Liver (tissue), 9 donors: Measurements from ENCODE around the gene COPA. TPM values are rescaled to one million over a fixed set of nuclear protein-coding genes. Genes with fewer than 3 reads are reported as not detected.

Experiments used
- DNase-seq: peaks from one replicate; pipeline ENCODE4 v3.0.0-alpha.2; 2017; ENCODE audit warnings: low spot score
- H3K27ac ChIP-seq, 2 donors: one replicate each; pipeline ENCODE4 v1.7.0; 2013; ENCODE audit warnings: inconsistent platforms in 2 of 2, low read length in 2 of 2, control low read depth in 1 of 2, low read depth in 1 of 2, mild to moderate bottlenecking in 1 of 2
- H3K27me3 ChIP-seq, 4 donors: one replicate each; pipeline versions ENCODE4 v1.6.1 to v1.7.0; 2013; ENCODE audit warnings: low read length in 3 of 4, inconsistent platforms in 1 of 4, mild to moderate bottlenecking in 1 of 4, moderate library complexity in 1 of 4; ENCODE audit not compliant: control insufficient read depth in 4 of 4, insufficient read depth in 4 of 4
- H3K36me3 ChIP-seq, 4 donors: one replicate each; pipeline versions ENCODE4 v1.6.1 to v1.7.0; 2013; ENCODE audit warnings: low read length in 3 of 4, mild to moderate bottlenecking in 3 of 4, low read depth in 1 of 4, moderate library complexity in 1 of 4; ENCODE audit not compliant: control insufficient read depth in 4 of 4, insufficient read depth in 3 of 4
- H3K4me1 ChIP-seq, 4 donors: one replicate each; pipeline versions ENCODE4 v1.6.1 to v1.7.0; 2013; ENCODE audit warnings: low read length in 3 of 4, mild to moderate bottlenecking in 3 of 4, moderate library complexity in 1 of 4; ENCODE audit not compliant: control insufficient read depth in 4 of 4, insufficient read depth in 4 of 4
- H3K4me3 ChIP-seq, 3 donors: one replicate each; pipeline versions ENCODE4 v1.6.1 to v1.7.0; 2013; ENCODE audit warnings: low read length in 3 of 3, control low read depth in 1 of 3, low read depth in 1 of 3, mild to moderate bottlenecking in 1 of 3
- H3K9ac ChIP-seq, 2 donors: one replicate each; pipeline ENCODE4 v1.7.0; 2013; ENCODE audit warnings: low read length in 2 of 2, mild to moderate bottlenecking in 2 of 2, moderate library complexity in 2 of 2, control low read depth in 1 of 2, low read depth in 1 of 2
- H3K9me3 ChIP-seq, 4 donors: one replicate each; pipeline versions ENCODE4 v1.6.1 to v1.7.0; 2013; ENCODE audit warnings: low read length in 3 of 4; ENCODE audit not compliant: control insufficient read depth in 4 of 4
- FOXA1 ChIP-seq: IDR thresholded peaks from 2 replicates; pipeline ENCODE4 v1.6.1; 2016; ENCODE audit warnings: antibody characterized with exemption
- FOXA2 ChIP-seq: IDR thresholded peaks from 2 replicates; pipeline ENCODE4 v1.6.1; 2016; ENCODE audit warnings: antibody characterized with exemption
- HNF4A ChIP-seq, 2 donors: conservative IDR thresholded peaks; 2 replicates each; pipeline ENCODE4 v1.6.1; 2016; ENCODE audit warnings: antibody characterized with exemption in 2 of 2, mild to moderate bottlenecking in 2 of 2
- HNF4G ChIP-seq: IDR thresholded peaks from 2 replicates; pipeline ENCODE4 v1.6.1; 2016; ENCODE audit warnings: antibody characterized with exemption
- JUND ChIP-seq, 2 donors: IDR thresholded peaks; 2 replicates each; pipeline ENCODE4 v1.6.1; 2016; ENCODE audit warnings: antibody characterized with exemption in 2 of 2
- NR2F2 ChIP-seq: IDR thresholded peaks from 2 replicates; pipeline ENCODE4 v1.6.1; 2016; ENCODE audit warnings: antibody characterized with exemption
- RAD21 ChIP-seq, 2 donors: IDR thresholded peaks; 2 replicates each; pipeline ENCODE4 v1.6.1; 2016; ENCODE audit warnings: antibody characterized with exemption in 2 of 2, mild to moderate bottlenecking in 2 of 2
- REST ChIP-seq: IDR thresholded peaks from 2 replicates; pipeline ENCODE4 v1.6.1; 2016; ENCODE audit warnings: antibody characterized with exemption, mild to moderate bottlenecking
- RXRA ChIP-seq, 2 donors: IDR thresholded peaks; 2 replicates each; pipeline ENCODE4 v1.6.1; 2017 to 2018; ENCODE audit warnings: antibody characterized with exemption in 2 of 2, mild to moderate bottlenecking in 1 of 2
- SP1 ChIP-seq: IDR thresholded peaks from 2 replicates; pipeline ENCODE4 v1.6.1; 2018; ENCODE audit warnings: antibody characterized with exemption, mild to moderate bottlenecking
- YY1 ChIP-seq: IDR thresholded peaks from 2 replicates; pipeline ENCODE4 v1.6.1; 2016; ENCODE audit warnings: antibody characterized with exemption, mild to moderate bottlenecking
- ZBTB33 ChIP-seq: IDR thresholded peaks from 2 replicates; pipeline ENCODE4 v1.6.1; 2016; ENCODE audit warnings: antibody characterized with exemption
- WGBS: extraction: QIAGEN DNeasy Blood & Tissue Kit; methylation state at CpG from one replicate; pipeline ENCODE4 v1.1.7; 2013; 5-methylcytosine and 5-hydroxymethylcytosine counted together
- polyA plus RNA-seq, 2 donors: library from polyadenylated mRNA; stranded (reverse) in 1 of 2; unstranded in 1 of 2; fragments of 200-250 nt in 1 of 2; fragments of >200 nt in 1 of 2; fragmentation: Nextera tagmentation in 1 of 2; extraction: Ambion mirVana in 1 of 2; gene quantifications; one replicate each; pipeline versions ENCODE4 v1.2.1 to v1.2.3, GENCODE V29; 2013 to 2015
- total RNA-seq, 2 donors: library from RNA; depleted of rRNA; stranded (reverse); fragments of >200 nt; gene quantifications; one replicate each; pipeline ENCODE4 v1.2.3, GENCODE V29; 2014
- TF ChIP-seq, protein P1 (sequence below): IDR thresholded peaks from 2 replicates; pipeline ENCODE4 v1.6.1; 2016; ENCODE audit warnings: antibody characterized with exemption
- TF ChIP-seq, protein P2 (sequence below): IDR thresholded peaks from 2 replicates; pipeline ENCODE4 v1.6.1; 2016; ENCODE audit warnings: antibody characterized with exemption
- donor health status: healthy.
- donor health status: healthy.
- donor health status: healthy.
- donor health status: healthy.
- donor health status: healthy.

The COPA gene
- total and polyA plus RNA-seq, 4 donors = 46.8 to 145 (median 75.9) TPM

- no peak for DNase-seq
Measured at GRCh38 chr1:160360227-160360695, 17.2 kb upstream of the COPA start.

GRCh38 chr1:160359559-160360226 lies 16.6 kb upstream of the COPA start:
- no peaks in the 10 kb centered on the region for H3K27me3 ChIP-seq
- no peak for DNase-seq
- H3K9me3 ChIP-seq = no peaks in the 10 kb centered on the region
- peaks cover 10 to 50% (median 40%) of the 10 kb centered on the region in 4 donors for H3K36me3 ChIP-seq
- H3K4me3 ChIP-seq = no peak overlapping the region
- H3K9ac ChIP-seq = no peak overlapping the region
- WGBS = 93% methylated on average over 9 of the region's 9 CpGs
- H3K27ac ChIP-seq = no peak overlapping the region
- no peaks in the 10 kb centered on the region for H3K4me1 ChIP-seq
- TF ChIP-seq, protein P1, sequence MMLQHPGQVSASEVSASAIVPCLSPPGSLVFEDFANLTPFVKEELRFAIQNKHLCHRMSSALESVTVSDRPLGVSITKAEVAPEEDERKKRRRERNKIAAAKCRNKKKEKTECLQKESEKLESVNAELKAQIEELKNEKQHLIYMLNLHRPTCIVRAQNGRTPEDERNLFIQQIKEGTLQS = no peak
- no peak for TF ChIP-seq HNF4G
- no peak for TF ChIP-seq JUND (IDR thresholded peaks at IDR 0.05)
- TF ChIP-seq FOXA1 = no peak
- no peak for TF ChIP-seq SP1
- no peak for TF ChIP-seq REST
- TF ChIP-seq, protein P2, sequence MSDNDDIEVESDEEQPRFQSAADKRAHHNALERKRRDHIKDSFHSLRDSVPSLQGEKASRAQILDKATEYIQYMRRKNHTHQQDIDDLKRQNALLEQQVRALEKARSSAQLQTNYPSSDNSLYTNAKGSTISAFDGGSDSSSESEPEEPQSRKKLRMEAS = no peak

More at GRCh38 chr1:160360227-160360695, 17.2 kb upstream of the COPA start:
- 94% methylated on average over 8 of the region's 8 CpGs for WGBS
- Histone ChIP-seq H3K9me3 (no peaks in the 10 kb centered on the region), H3K9ac (no peak overlapping the region), H3K4me3 (no peak overlapping the region), H3K4me1 (no peaks in the 10 kb centered on the region), H3K27me3 (no peaks in the 10 kb centered on the region), H3K27ac (no peak overlapping the region), H3K36me3 (peaks cover 7 to 44% (median 34%) of the 10 kb centered on the region in 4 donors)
- TF ChIP-seq SP1 = no peak

DNA sequence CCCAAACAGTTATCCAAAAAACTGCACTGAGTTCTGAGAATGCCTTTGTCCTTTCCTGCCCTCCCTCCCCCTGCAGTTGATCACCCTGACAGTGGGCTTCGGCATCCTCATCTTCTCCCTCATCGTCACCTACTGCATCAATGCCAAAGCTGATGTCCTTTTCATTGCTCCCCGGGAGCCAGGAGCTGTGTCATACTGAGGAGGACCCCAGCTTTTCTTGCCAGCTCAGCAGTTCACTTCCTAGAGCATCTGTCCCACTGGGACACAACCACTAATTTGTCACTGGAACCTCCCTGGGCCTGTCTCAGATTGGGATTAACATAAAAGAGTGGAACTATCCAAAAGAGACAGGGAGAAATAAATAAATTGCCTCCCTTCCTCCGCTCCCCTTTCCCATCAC lies 15.0 kb upstream of the COPA start:
- 93% methylated on average over 4 of the region's 4 CpGs for WGBS
- Histone ChIP-seq H3K4me3 (no peak overlapping the region), H3K27me3 (no peaks in the 10 kb centered on the region), H3K36me3 (peaks cover 16 to 66% (median 56%) of the 10 kb centered on the region in 4 donors), H3K4me1 (no peaks in the 10 kb centered on the region), H3K27ac (no peak overlapping the region), H3K9me3 (no peaks in the 10 kb centered on the region), H3K9ac (no peak overlapping the region)
- DNase-seq = no peak
- TF ChIP-seq FOXA2 (no peak), HNF4A (conservative IDR thresholded peaks at IDR 0.05) (no peak), NR2F2 (no peak), FOXA1 (no peak), YY1 (no peak), SP1 (no peak), REST (no peak), RAD21 (IDR thresholded peaks at IDR 0.05) (no peak), RXRA (IDR thresholded peaks at IDR 0.05) (no peak), ZBTB33 (no peak), HNF4G (no peak), JUND (IDR thresholded peaks at IDR 0.05) (no peak)
- TF ChIP-seq, protein P2 = no peak
- TF ChIP-seq, protein P1 = no peak
